Neutrophil (primary cell): ENCODE data around the gene RAPGEFL1.

Experiments
- H3K27ac ChIP-seq: fragments of 200-600 bp; sonication (generic); 2 replicates; pipeline ENCODE4 v1.5.1; 2016; ENCODE audit warnings: mild to moderate bottlenecking, moderate library complexity
- H3K27me3 ChIP-seq: fragments of 200-600 bp; sonication (generic); 2 replicates; pipeline ENCODE4 v1.6.0; 2016; ENCODE audit warnings: mild to moderate bottlenecking
- H3K36me3 ChIP-seq: fragments of 200-600 bp; sonication (generic); 2 replicates; pipeline ENCODE4 v1.5.1; 2017
- H3K4me1 ChIP-seq, 2 experiments: fragments of 200-600 bp in 1 of 2; sonication (generic) in 1 of 2; 1 replicate in 1 of 2; 2 replicates in 1 of 2; pipeline versions ENCODE4 v1.5.1 to v1.6.1; 2013 to 2016; ENCODE audit warnings: low read depth in 1 of 2, low read length in 1 of 2, mild to moderate bottlenecking in 1 of 2, moderate library complexity in 1 of 2; ENCODE audit not compliant: control insufficient read depth in 1 of 2, insufficient read depth in 1 of 2
- H3K4me3 ChIP-seq, 2 experiments: fragments of 200-600 bp in 1 of 2; sonication (generic) in 1 of 2; 1 replicate in 1 of 2; 2 replicates in 1 of 2; pipeline ENCODE4 v1.5.1; 2013 to 2016; ENCODE audit warnings: low read depth in 1 of 2, low read length in 1 of 2, mild to moderate bottlenecking in 1 of 2, moderate library complexity in 1 of 2
- H3K9me3 ChIP-seq: fragments of 200-600 bp; sonication (generic); 2 replicates; pipeline ENCODE4 v1.5.1; 2016
- TF ChIP-seq, protein P1 (sequence below): fragments of 200-600 bp; sonication (generic); IDR thresholded peaks from 2 replicates; pipeline ENCODE4 v1.5.1; 2016; ENCODE audit warnings: antibody characterized with exemption

Gene RAPGEFL1

DNA sequence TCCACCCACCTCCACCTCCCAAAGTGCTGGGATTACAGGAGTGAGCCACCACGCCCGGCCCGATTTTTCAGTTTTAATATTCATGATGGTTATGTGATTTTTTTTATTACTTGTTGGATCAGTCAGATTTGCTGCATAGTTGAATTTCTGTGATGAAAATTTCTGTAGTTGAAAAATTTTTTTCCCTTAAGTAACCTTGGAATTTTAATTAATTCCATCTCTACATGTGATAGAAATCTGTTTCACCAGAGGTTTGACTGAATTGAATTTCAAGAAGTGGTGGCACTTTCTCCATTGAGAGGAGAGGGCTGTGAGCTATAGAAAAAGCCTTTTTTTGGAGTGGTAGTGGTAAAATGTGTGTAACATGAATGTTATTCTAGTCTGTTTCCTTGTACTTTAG lies 66.5 kb downstream of the RAPGEFL1 start:
- Histone ChIP-seq H3K27ac (no peak overlapping the region), H3K4me3 (no peak overlapping the region), H3K9me3 (no peaks in the 10 kb centered on the region), H3K36me3 (peaks cover 14% of the 10 kb centered on the region), H3K4me1 (peaks cover 7 to 11% of the 10 kb centered on the region in 2 experiments), H3K27me3 (no peaks in the 10 kb centered on the region)
- TF ChIP-seq, protein P1, sequence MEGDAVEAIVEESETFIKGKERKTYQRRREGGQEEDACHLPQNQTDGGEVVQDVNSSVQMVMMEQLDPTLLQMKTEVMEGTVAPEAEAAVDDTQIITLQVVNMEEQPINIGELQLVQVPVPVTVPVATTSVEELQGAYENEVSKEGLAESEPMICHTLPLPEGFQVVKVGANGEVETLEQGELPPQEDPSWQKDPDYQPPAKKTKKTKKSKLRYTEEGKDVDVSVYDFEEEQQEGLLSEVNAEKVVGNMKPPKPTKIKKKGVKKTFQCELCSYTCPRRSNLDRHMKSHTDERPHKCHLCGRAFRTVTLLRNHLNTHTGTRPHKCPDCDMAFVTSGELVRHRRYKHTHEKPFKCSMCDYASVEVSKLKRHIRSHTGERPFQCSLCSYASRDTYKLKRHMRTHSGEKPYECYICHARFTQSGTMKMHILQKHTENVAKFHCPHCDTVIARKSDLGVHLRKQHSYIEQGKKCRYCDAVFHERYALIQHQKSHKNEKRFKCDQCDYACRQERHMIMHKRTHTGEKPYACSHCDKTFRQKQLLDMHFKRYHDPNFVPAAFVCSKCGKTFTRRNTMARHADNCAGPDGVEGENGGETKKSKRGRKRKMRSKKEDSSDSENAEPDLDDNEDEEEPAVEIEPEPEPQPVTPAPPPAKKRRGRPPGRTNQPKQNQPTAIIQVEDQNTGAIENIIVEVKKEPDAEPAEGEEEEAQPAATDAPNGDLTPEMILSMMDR, result no peak

DNA sequence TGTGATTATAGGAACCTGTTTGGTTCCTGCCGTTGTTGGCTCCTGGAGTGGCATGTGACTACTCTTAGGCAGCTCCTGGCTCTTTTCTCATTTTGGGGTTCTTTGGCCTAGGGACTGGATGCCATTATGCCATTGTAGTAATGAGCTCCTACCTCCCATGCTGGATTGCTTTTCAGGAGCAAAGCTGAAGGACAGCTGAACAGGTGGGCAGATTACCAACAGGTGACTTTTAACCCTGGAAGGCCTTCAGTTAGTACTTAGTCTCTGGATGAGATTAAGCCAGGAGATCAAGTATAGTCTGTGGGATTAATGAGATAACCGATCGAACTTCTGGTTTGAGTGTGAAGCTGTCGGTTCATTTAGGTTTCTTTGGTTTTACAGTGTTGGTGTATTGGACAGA lies 67.0 kb downstream of the RAPGEFL1 start:
- no peaks in the 10 kb centered on the region for H3K27me3 ChIP-seq
- H3K36me3 ChIP-seq, result peaks cover 14% of the 10 kb centered on the region
- no peaks in the 10 kb centered on the region for H3K9me3 ChIP-seq
- no peak overlapping the region for H3K4me3 ChIP-seq
- H3K4me1 ChIP-seq, result peaks cover 11% of the 10 kb centered on the region in 2 experiments
- no peak overlapping the region for H3K27ac ChIP-seq
- TF ChIP-seq, protein P1, result no peak
